ENCODE results near the gene ZNF385D.

ZNF385D gene

DNA sequence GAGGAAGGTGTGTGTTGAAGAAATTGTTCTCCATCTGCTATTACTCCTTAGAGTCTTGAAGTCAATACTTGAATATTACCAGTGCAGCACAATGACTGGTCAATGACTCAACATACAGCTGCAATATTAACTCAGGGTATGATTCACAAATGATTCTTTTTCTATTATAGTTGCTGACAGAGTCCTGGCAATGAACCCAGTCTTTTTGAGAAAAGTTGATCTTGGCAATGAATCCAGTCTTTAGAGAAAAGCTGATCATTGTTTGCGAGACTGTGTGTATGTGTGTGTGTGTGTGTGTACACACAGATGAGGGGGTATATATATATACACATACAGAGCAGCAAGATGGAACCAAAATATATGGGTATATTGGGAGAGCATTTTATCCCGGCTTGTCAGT, 315.1 kb downstream of the ZNF385D start:
- Histone ChIP-seq H3K4ac (ENCODE audit: low read length) (no peak overlapping the region), H3K27me3 (ENCODE audit: control insufficient read depth in 3 of 3, insufficient read depth in 3 of 3, low read depth in 1 of 3, low read length in 3 of 3) (no peaks in the 10 kb centered on the region), H3K4me1 (ENCODE audit: control insufficient read depth in 2 of 2, insufficient read depth in 1 of 2, low read depth in 1 of 2, low read length in 2 of 2) (no peaks in the 10 kb centered on the region), H4K91ac (ENCODE audit: low read depth, low read length, poor library complexity) (no peak overlapping the region), H2AFZ (ENCODE audit: low read length) (no peak overlapping the region), H3K36me3 (replicated peaks in 1 of 2; ENCODE audit: control insufficient read depth in 2 of 2, insufficient read depth in 2 of 2, low read length in 2 of 2) (no peaks in the 10 kb centered on the region), H3K4me3 (ENCODE audit: low read length in 2 of 2) (no peak overlapping the region), H3K9ac (ENCODE audit: low read depth, low read length, poor library complexity) (no peak overlapping the region), H2BK12ac (ENCODE audit: low read length) (no peak overlapping the region), H3K18ac (ENCODE audit: low read length) (no peak overlapping the region), H3K14ac (ENCODE audit: low read length) (no peak overlapping the region), H2AK5ac (ENCODE audit: low read depth, low read length) (no peak overlapping the region), H2BK15ac (ENCODE audit: low read length) (no peak overlapping the region), H3K23ac (ENCODE audit: low read depth, low read length, poor library complexity) (no peak overlapping the region), H2BK120ac (ENCODE audit: low read depth, low read length) (no peak overlapping the region), H3K4me2 (ENCODE audit: insufficient read depth, low read length, poor library complexity, severe bottlenecking) (no peak overlapping the region), H2BK5ac (ENCODE audit: low read length) (no peak overlapping the region), H3K79me1 (ENCODE audit: low read depth, low read length) (no peaks in the 10 kb centered on the region), H3K9me3 (replicated peaks in 1 of 2; ENCODE audit: control insufficient read depth in 2 of 2, insufficient read depth in 1 of 2, low read depth in 1 of 2, low read length in 2 of 2) (no peaks in the 10 kb centered on the region), H4K8ac (ENCODE audit: low read depth, low read length) (no peak overlapping the region), H3K27ac (replicated peaks; ENCODE audit: low read length) (no peak overlapping the region)
- no CpG with 5 or more reads among the region's 2 CpGs for WGBS, 2 donors (ENCODE audit: extremely low coverage in 2 of 2, insufficient read length in 2 of 2, insufficient replicate concordance in 1 of 2)
- DNase-seq (ENCODE audit: low spot score): no peak

DNA sequence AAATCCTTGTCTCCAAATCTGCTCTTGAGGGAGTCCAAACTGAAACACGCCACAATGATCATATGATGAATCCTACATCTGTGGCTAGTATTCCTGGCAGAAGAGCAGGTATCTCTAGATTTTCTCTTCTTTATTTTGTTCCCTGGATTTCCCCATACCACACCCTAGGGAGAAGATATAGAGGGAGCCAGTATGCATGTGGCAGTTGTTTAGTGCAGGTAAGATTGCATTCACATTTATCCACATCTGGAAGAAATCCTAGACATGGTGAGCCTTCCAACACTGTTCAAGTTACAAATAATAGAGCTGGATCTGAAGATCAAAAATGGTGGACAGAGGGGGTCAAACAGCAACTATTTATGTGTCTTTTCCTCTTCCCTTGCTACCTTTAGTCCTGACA, 316.7 kb downstream of the ZNF385D start:
- H3K36me3 ChIP-seq (replicated peaks in 1 of 2; ENCODE audit: control insufficient read depth in 2 of 2, insufficient read depth in 2 of 2, low read length in 2 of 2): no peaks in the 10 kb centered on the region
- no peak overlapping the region for H3K4me3 ChIP-seq (ENCODE audit: low read length in 2 of 2)
- H4K8ac ChIP-seq (ENCODE audit: low read depth, low read length): no peak overlapping the region
- no peak overlapping the region for H3K18ac ChIP-seq (ENCODE audit: low read length)
- H2BK12ac ChIP-seq (ENCODE audit: low read length): no peak overlapping the region
- H2BK5ac ChIP-seq (ENCODE audit: low read length): no peak overlapping the region
- H3K4ac ChIP-seq (ENCODE audit: low read length): no peak overlapping the region
- H3K4me2 ChIP-seq (ENCODE audit: insufficient read depth, low read length, poor library complexity, severe bottlenecking): no peak overlapping the region
- WGBS, 2 donors (ENCODE audit: extremely low coverage in 2 of 2, insufficient read length in 2 of 2, insufficient replicate concordance in 1 of 2): no CpG with 5 or more reads among the region's 1 CpG
- no peak overlapping the region for H3K23ac ChIP-seq (ENCODE audit: low read depth, low read length, poor library complexity)
- H3K4me1 ChIP-seq (ENCODE audit: control insufficient read depth in 2 of 2, insufficient read depth in 1 of 2, low read depth in 1 of 2, low read length in 2 of 2): no peaks in the 10 kb centered on the region
- H2BK120ac ChIP-seq (ENCODE audit: low read depth, low read length): no peak overlapping the region
- H3K9me3 ChIP-seq (replicated peaks in 1 of 2; ENCODE audit: control insufficient read depth in 2 of 2, insufficient read depth in 1 of 2, low read depth in 1 of 2, low read length in 2 of 2): no peaks in the 10 kb centered on the region
- no peak overlapping the region for H4K91ac ChIP-seq (ENCODE audit: low read depth, low read length, poor library complexity)
- no peak for DNase-seq (ENCODE audit: low spot score)
- H3K9ac ChIP-seq (ENCODE audit: low read depth, low read length, poor library complexity): no peak overlapping the region
- H3K27me3 ChIP-seq (ENCODE audit: control insufficient read depth in 3 of 3, insufficient read depth in 3 of 3, low read depth in 1 of 3, low read length in 3 of 3): no peaks in the 10 kb centered on the region
- H3K14ac ChIP-seq (ENCODE audit: low read length): no peak overlapping the region
- no peaks in the 10 kb centered on the region for H3K79me1 ChIP-seq (ENCODE audit: low read depth, low read length)
- H2BK15ac ChIP-seq (ENCODE audit: low read length): no peak overlapping the region
- no peak overlapping the region for H2AK5ac ChIP-seq (ENCODE audit: low read depth, low read length)
- no peak overlapping the region for H3K27ac ChIP-seq (replicated peaks; ENCODE audit: low read length)
- H2AFZ ChIP-seq (ENCODE audit: low read length): no peak overlapping the region

DNA sequence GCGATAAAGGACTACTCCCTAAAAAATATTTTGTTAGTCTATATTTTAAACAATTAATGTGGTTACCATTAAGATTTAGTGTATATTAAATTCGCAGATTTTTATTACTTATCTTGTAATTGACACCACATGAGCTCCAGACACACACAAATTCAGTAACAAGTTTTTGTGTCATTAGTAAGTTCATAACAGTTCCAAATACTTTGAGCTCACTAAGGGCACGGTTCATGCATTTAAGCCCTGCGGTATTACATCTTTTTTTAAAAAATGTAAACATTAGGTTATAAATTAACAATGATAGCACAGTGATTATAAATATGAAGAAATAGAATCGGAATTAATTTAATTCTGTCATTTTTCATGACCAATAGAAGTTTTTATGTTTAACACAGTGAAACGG, 317.3 kb downstream of the ZNF385D start:
- no peak overlapping the region for H2AFZ ChIP-seq (ENCODE audit: low read length)
- no peak for DNase-seq (ENCODE audit: low spot score)

DNA sequence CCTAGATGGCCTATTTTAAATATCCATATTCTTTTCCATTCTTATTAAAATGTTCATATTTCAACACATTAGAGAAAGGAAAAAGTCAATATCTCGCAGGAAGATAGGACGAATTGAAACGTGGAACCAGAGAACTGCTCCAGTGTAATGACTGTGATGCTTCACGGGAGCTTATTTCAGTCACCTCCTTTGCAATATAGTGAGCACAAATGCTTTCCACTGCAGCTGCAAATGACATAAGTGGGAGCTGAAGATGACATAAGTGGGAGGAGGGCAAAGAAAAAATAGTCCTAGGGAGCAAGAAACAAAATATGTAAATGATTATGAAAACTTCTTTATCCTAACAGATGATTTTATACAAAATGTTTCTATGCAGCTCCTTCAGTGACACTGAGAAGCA, 324.1 kb downstream of the ZNF385D start:
- no peak overlapping the region for H3K4me2 ChIP-seq (ENCODE audit: insufficient read depth, low read length, poor library complexity, severe bottlenecking)
- H3K4ac ChIP-seq (ENCODE audit: low read length): no peak overlapping the region
- no peak overlapping the region for H3K27ac ChIP-seq (replicated peaks; ENCODE audit: low read length)
- no CpG with 5 or more reads among the region's 4 CpGs for WGBS, 2 donors (ENCODE audit: extremely low coverage in 2 of 2, insufficient read length in 2 of 2, insufficient replicate concordance in 1 of 2)
- H3K14ac ChIP-seq (ENCODE audit: low read length): no peak overlapping the region
- no peaks in the 10 kb centered on the region for H3K36me3 ChIP-seq (replicated peaks in 1 of 2; ENCODE audit: control insufficient read depth in 2 of 2, insufficient read depth in 2 of 2, low read length in 2 of 2)
- no peak overlapping the region for H2AFZ ChIP-seq (ENCODE audit: low read length)
- no peak overlapping the region for H2AK5ac ChIP-seq (ENCODE audit: low read depth, low read length)
- no peak overlapping the region for H4K8ac ChIP-seq (ENCODE audit: low read depth, low read length)
- DNase-seq (ENCODE audit: low spot score): no peak
- no peak overlapping the region for H3K4me3 ChIP-seq (ENCODE audit: low read length in 2 of 2)
- H2BK120ac ChIP-seq (ENCODE audit: low read depth, low read length): no peak overlapping the region
- H3K4me1 ChIP-seq (ENCODE audit: control insufficient read depth in 2 of 2, insufficient read depth in 1 of 2, low read depth in 1 of 2, low read length in 2 of 2): peaks cover 0 to 2% of the 10 kb centered on the region in 2 donors
- no peak overlapping the region for H3K23ac ChIP-seq (ENCODE audit: low read depth, low read length, poor library complexity)
- H3K27me3 ChIP-seq (ENCODE audit: control insufficient read depth in 3 of 3, insufficient read depth in 3 of 3, low read depth in 1 of 3, low read length in 3 of 3): no peaks in the 10 kb centered on the region
- no peak overlapping the region for H2BK15ac ChIP-seq (ENCODE audit: low read length)
- no peak overlapping the region for H2BK5ac ChIP-seq (ENCODE audit: low read length)
- no peak overlapping the region for H4K91ac ChIP-seq (ENCODE audit: low read depth, low read length, poor library complexity)
- H3K9ac ChIP-seq (ENCODE audit: low read depth, low read length, poor library complexity): no peak overlapping the region
- no peaks in the 10 kb centered on the region for H3K9me3 ChIP-seq (replicated peaks in 1 of 2; ENCODE audit: control insufficient read depth in 2 of 2, insufficient read depth in 1 of 2, low read depth in 1 of 2, low read length in 2 of 2)
- H2BK12ac ChIP-seq (ENCODE audit: low read length): no peak overlapping the region
- no peaks in the 10 kb centered on the region for H3K79me1 ChIP-seq (ENCODE audit: low read depth, low read length)
- H3K18ac ChIP-seq (ENCODE audit: low read length): no peak overlapping the region

More for the DNA sequence above, 317.3 kb downstream of the ZNF385D start:
- Histone ChIP-seq H3K18ac (ENCODE audit: low read length) (no peak overlapping the region), H3K23ac (ENCODE audit: low read depth, low read length, poor library complexity) (no peak overlapping the region), H3K36me3 (replicated peaks in 1 of 2; ENCODE audit: control insufficient read depth in 2 of 2, insufficient read depth in 2 of 2, low read length in 2 of 2) (no peaks in the 10 kb centered on the region), H4K91ac (ENCODE audit: low read depth, low read length, poor library complexity) (no peak overlapping the region), H2BK120ac (ENCODE audit: low read depth, low read length) (no peak overlapping the region), H3K14ac (ENCODE audit: low read length) (no peak overlapping the region), H3K27ac (replicated peaks; ENCODE audit: low read length) (no peak overlapping the region), H2BK5ac (ENCODE audit: low read length) (no peak overlapping the region), H3K4me3 (ENCODE audit: low read length in 2 of 2) (no peak overlapping the region), H2BK12ac (ENCODE audit: low read length) (no peak overlapping the region), H3K4ac (ENCODE audit: low read length) (no peak overlapping the region), H2AK5ac (ENCODE audit: low read depth, low read length) (no peak overlapping the region), H3K9me3 (replicated peaks in 1 of 2; ENCODE audit: control insufficient read depth in 2 of 2, insufficient read depth in 1 of 2, low read depth in 1 of 2, low read length in 2 of 2) (no peaks in the 10 kb centered on the region), H4K8ac (ENCODE audit: low read depth, low read length) (no peak overlapping the region), H3K27me3 (ENCODE audit: control insufficient read depth in 3 of 3, insufficient read depth in 3 of 3, low read depth in 1 of 3, low read length in 3 of 3) (no peaks in the 10 kb centered on the region), H3K79me1 (ENCODE audit: low read depth, low read length) (no peaks in the 10 kb centered on the region), H2BK15ac (ENCODE audit: low read length) (no peak overlapping the region), H3K4me1 (ENCODE audit: control insufficient read depth in 2 of 2, insufficient read depth in 1 of 2, low read depth in 1 of 2, low read length in 2 of 2) (no peaks in the 10 kb centered on the region), H3K4me2 (ENCODE audit: insufficient read depth, low read length, poor library complexity, severe bottlenecking) (no peak overlapping the region), H3K9ac (ENCODE audit: low read depth, low read length, poor library complexity) (no peak overlapping the region)
- WGBS, 2 donors (ENCODE audit: extremely low coverage in 2 of 2, insufficient read length in 2 of 2, insufficient replicate concordance in 1 of 2): no CpG with 5 or more reads among the region's 6 CpGs

Data from neuronal stem cell (in vitro differentiated cells).